IMR-90 (cell line): Measurements from ENCODE around the gene SLIT3.

Source experiments
- BHLHE40 ChIP-seq: fragments of 150-350 bp; IDR thresholded peaks from 2 replicates; pipeline ENCODE4 v1.6.1; 2016; ENCODE audit warnings: mild to moderate bottlenecking, low read depth, low read length
- CEBPB ChIP-seq: IDR thresholded peaks from 2 replicates; pipeline ENCODE4 v1.6.1; 2012; ENCODE audit warnings: low read depth, low read length, improper control_type of control experiment
- MXI1 ChIP-seq: IDR thresholded peaks from 2 replicates; pipeline ENCODE4 v1.6.1; 2012; ENCODE audit warnings: low read depth, mild to moderate bottlenecking, low read length, moderate library complexity, borderline replicate concordance
- NFE2L2 ChIP-seq: fragments of 150-350 bp; IDR thresholded peaks from 2 replicates; pipeline ENCODE4 v1.6.1; 2016; ENCODE audit warnings: low read depth, mild to moderate bottlenecking, low read length
- POLR2A ChIP-seq: IDR thresholded peaks from 2 replicates; pipeline ENCODE4 v1.6.1; 2012; ENCODE audit warnings: mild to moderate bottlenecking, low read depth, low read length
- SMC3 ChIP-seq: fragments of 150-350 bp; IDR thresholded peaks from 2 replicates; pipeline ENCODE4 v1.6.1; 2016; ENCODE audit warnings: low read depth, mild to moderate bottlenecking, antibody characterized with exemption, low read length, moderate library complexity
- TF ChIP-seq, protein P1 (sequence below): fragments of 150-350 bp; IDR thresholded peaks from 2 replicates; pipeline ENCODE4 v1.6.1; 2016; ENCODE audit warnings: low read depth, mild to moderate bottlenecking, low read length, moderate library complexity, borderline replicate concordance
- TF ChIP-seq, protein P2 (sequence below): conservative IDR thresholded peaks from 2 replicates; pipeline ENCODE4 v1.5.1; 2012; ENCODE audit warnings: mild to moderate bottlenecking, low read depth, low read length, improper control_type of control experiment

DNA sequence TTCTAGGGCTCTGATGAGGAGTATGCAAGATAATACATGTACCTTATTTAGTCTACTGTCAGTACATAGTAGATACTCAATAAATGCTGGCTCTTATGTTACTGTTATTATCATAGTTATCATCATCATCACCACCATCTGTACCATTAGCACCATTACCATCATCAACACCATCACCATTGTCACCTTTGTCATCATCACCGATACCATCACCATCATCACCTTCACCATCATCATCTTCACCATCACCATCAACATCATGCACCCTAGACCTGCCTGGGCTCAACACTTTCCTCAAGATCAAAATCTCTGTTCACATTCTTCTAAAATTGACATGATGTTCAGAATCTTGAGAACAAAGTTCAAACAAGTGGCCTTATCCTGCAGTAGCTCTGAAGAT, 595.6 kb downstream of the SLIT3 start:
- TF ChIP-seq POLR2A (no peak), CEBPB (no peak), MXI1 (no peak), SMC3 (no peak), BHLHE40 (no peak), NFE2L2 (no peak)
- TF ChIP-seq, protein P1, sequence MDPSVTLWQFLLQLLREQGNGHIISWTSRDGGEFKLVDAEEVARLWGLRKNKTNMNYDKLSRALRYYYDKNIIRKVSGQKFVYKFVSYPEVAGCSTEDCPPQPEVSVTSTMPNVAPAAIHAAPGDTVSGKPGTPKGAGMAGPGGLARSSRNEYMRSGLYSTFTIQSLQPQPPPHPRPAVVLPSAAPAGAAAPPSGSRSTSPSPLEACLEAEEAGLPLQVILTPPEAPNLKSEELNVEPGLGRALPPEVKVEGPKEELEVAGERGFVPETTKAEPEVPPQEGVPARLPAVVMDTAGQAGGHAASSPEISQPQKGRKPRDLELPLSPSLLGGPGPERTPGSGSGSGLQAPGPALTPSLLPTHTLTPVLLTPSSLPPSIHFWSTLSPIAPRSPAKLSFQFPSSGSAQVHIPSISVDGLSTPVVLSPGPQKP = no peak
- TF ChIP-seq, protein P2, sequence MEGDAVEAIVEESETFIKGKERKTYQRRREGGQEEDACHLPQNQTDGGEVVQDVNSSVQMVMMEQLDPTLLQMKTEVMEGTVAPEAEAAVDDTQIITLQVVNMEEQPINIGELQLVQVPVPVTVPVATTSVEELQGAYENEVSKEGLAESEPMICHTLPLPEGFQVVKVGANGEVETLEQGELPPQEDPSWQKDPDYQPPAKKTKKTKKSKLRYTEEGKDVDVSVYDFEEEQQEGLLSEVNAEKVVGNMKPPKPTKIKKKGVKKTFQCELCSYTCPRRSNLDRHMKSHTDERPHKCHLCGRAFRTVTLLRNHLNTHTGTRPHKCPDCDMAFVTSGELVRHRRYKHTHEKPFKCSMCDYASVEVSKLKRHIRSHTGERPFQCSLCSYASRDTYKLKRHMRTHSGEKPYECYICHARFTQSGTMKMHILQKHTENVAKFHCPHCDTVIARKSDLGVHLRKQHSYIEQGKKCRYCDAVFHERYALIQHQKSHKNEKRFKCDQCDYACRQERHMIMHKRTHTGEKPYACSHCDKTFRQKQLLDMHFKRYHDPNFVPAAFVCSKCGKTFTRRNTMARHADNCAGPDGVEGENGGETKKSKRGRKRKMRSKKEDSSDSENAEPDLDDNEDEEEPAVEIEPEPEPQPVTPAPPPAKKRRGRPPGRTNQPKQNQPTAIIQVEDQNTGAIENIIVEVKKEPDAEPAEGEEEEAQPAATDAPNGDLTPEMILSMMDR = no peak
